GM12891 (cell line): ENCODE data around the gene PCLAF.

Source experiments
- PAX5 ChIP-seq: IDR thresholded peaks from 2 replicates; pipeline ENCODE4 v1.6.1; 2011; ENCODE audit warnings: low read length, moderate library complexity, mild to moderate bottlenecking; ENCODE audit not compliant: insufficient read depth, severe bottlenecking
- POLR2A ChIP-seq: IDR thresholded peaks from 2 replicates; pipeline ENCODE4 v1.6.1; 2011; ENCODE audit warnings: low read depth, low read length, control low read depth
- TAF1 ChIP-seq: IDR thresholded peaks from 2 replicates; pipeline ENCODE4 v1.6.1; 2011; ENCODE audit warnings: low read depth, low read length, control low read depth

GRCh38 chr15:64343222-64343621 is 38.0 kb downstream of the PCLAF start:
- TF ChIP-seq POLR2A (no peak), PAX5 (no peak), TAF1 (no peak)
